Right atrium auricular region (tissue), 2 donors: Measurements from ENCODE around the gene SLC35C1. TPM values are rescaled to one million over a fixed set of nuclear protein-coding genes. Genes with fewer than 3 reads are reported as not detected.

Source experiments
- DNase-seq: peaks from one replicate; pipeline ENCODE4 v3.0.0-alpha.2; 2019; ENCODE audit warnings: low spot score
- H3K27ac ChIP-seq, 2 donors: fragments of 200-600 bp; sonication (generic); 1 replicate in 1 of 2; 2 replicates in 1 of 2; pipeline ENCODE4 v1.5.1; 2016 to 2019
- H3K27me3 ChIP-seq, 2 donors: fragments of 200-600 bp; sonication (generic); one replicate each; pipeline versions ENCODE4 v1.5.1 to v1.6.0; 2017 to 2019
- H3K36me3 ChIP-seq: fragments of 200-600 bp; sonication (generic); one replicate; pipeline ENCODE4 v1.5.1; 2016
- H3K4me1 ChIP-seq, 2 donors: fragments of 200-600 bp; sonication (generic); one replicate each; pipeline versions ENCODE4 v1.5.1 to v1.6.0; 2017 to 2019
- H3K4me3 ChIP-seq, 2 donors: fragments of 200-600 bp; sonication (generic); 1 replicate in 1 of 2; 2 replicates in 1 of 2; pipeline ENCODE4 v1.5.1; 2017 to 2019; ENCODE audit warnings: mild to moderate bottlenecking in 1 of 2, moderate library complexity in 1 of 2
- H3K9me3 ChIP-seq, 2 donors: fragments of 200-600 bp; sonication (generic); one replicate each; pipeline ENCODE4 v1.5.1; 2019
- total RNA-seq, 2 donors: library from RNA; depleted of rRNA; stranded (reverse); fragments of >200 nt; gene quantifications; one replicate each; pipeline ENCODE4 v1.1.0, GENCODE V29; 2016
- TF ChIP-seq, protein P1 (sequence below), 2 donors: fragments of 200-600 bp; sonication (generic); IDR thresholded peaks; one replicate each; pipeline ENCODE4 v1.5.1; 2019; ENCODE audit warnings: antibody characterized with exemption in 2 of 2

The SLC35C1 gene
- total RNA-seq, 2 donors from 2014 or later, result 5.2 to 11.6 TPM

DNA sequence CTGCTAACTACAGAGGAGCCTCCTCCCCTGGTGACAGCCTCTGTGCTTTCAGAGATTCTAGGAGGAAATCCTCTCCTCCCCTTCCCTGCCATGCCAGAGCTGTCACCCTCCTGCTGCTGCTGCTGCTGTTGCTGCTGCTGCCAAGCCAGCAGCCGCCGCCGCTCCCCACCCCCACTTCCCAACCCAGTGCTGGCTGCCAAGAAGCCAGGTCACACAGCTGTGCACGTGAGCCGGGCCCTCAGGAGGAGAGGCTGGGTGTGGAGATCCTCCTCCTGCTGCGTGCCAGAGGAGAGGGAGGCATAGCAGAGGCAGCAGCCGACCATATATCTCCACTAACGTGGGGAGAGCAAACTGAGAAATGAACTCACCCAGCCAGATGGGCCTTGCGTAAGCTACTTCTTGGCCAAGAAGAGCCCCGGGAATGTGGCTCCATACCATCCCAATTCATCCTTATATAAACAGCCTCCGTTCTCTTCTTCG, 54.8 kb downstream of the SLC35C1 start:
- Histone ChIP-seq H3K4me1 (peaks cover 0 to 74% of the 10 kb centered on the region in 2 donors), H3K9me3 (no peaks in the 10 kb centered on the region), H3K27ac (peak overlapping the region; percentile 81 to 88), H3K4me3 (no peak overlapping the region), H3K27me3 (no peaks in the 10 kb centered on the region), H3K36me3 (peaks cover 72% of the 10 kb centered on the region)
- DNase-seq, result peak; percentile 94
- TF ChIP-seq, protein P1, sequence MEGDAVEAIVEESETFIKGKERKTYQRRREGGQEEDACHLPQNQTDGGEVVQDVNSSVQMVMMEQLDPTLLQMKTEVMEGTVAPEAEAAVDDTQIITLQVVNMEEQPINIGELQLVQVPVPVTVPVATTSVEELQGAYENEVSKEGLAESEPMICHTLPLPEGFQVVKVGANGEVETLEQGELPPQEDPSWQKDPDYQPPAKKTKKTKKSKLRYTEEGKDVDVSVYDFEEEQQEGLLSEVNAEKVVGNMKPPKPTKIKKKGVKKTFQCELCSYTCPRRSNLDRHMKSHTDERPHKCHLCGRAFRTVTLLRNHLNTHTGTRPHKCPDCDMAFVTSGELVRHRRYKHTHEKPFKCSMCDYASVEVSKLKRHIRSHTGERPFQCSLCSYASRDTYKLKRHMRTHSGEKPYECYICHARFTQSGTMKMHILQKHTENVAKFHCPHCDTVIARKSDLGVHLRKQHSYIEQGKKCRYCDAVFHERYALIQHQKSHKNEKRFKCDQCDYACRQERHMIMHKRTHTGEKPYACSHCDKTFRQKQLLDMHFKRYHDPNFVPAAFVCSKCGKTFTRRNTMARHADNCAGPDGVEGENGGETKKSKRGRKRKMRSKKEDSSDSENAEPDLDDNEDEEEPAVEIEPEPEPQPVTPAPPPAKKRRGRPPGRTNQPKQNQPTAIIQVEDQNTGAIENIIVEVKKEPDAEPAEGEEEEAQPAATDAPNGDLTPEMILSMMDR (IDR thresholded peaks at IDR 0.05), result no peak

DNA sequence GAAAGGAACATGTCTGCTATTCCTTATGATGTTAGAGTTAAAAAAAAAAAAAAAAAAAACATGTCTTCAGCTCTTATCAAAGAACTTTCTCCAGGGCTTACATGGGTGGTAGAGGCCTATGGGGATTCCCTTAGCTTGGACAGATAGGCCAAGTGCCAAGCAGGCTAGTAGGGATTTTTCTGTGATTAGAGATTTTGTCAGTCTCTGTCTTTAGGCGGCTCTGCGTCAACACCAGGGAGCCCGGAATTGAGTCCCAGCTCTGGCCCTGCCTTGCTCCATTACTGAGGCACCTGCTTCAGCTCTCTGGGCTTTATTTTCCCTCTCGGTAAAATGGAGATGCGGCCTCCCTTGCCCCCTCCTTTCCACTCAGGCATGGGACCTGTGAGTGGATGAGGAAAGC, 55.4 kb downstream of the SLC35C1 start:
- no peak for DNase-seq
- peaks cover 78% of the 10 kb centered on the region for H3K36me3 ChIP-seq
- H3K4me3 ChIP-seq, result no peak overlapping the region
- no peaks in the 10 kb centered on the region for H3K9me3 ChIP-seq
- peak overlapping the region; percentile 81 to 88 for H3K27ac ChIP-seq
- peaks cover 0 to 67% of the 10 kb centered on the region in 2 donors for H3K4me1 ChIP-seq
- H3K27me3 ChIP-seq, result no peaks in the 10 kb centered on the region
- TF ChIP-seq, protein P1 (IDR thresholded peaks at IDR 0.05), result no peak

DNA sequence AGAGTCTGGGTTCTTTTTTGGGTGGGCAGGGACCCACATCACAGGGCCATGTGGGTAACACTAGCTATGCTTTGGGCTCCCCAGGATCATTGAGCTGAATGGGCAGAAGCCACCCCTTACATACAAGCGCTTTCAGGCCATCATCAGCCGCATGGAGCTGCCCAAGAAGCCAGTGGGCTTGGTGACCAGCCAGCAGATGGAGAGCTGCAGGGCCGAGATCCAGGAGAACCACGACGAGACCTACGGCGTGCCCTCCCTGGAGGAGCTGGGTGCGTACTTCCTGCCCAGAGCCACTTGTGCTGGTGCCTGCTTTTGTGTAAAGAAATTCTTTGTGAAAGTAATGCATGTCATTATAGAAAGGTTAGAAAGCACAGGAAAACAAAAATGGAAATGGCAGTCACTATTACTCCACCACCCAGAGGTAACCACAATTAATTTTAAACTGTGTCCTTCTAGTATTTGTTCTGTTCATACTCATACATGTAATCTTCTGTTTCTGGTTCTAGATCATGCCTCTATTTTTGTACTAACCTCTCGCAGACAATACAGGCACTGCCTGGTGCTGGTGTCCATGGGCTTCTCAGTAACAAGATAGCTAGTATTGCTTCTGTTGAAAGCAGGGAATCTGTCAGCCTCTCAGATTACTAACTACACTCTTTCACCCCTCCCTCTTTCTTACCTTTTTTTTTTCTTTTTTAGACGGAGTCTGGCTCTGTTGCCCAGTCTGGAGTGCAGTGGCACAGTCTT, 56.0 kb downstream of the SLC35C1 start:
- no peak overlapping the region for H3K4me3 ChIP-seq
- H3K36me3 ChIP-seq, result peaks cover 82% of the 10 kb centered on the region
- DNase-seq, result no peak
- TF ChIP-seq, protein P1 (IDR thresholded peaks at IDR 0.05), result no peak
- no peaks in the 10 kb centered on the region for H3K27me3 ChIP-seq
- H3K9me3 ChIP-seq, result no peaks in the 10 kb centered on the region
- peak overlapping the region; percentile 81 to 88 for H3K27ac ChIP-seq
- H3K4me1 ChIP-seq, result peaks cover 0 to 61% of the 10 kb centered on the region in 2 donors

Other genes with a start within 250 kb of the SLC35C1 start
- 1 to 10 TPM; 2.7 to 5.4 TPM for gene CHST1, start 139.5 kb upstream of the SLC35C1 start, total RNA-seq
- gene CRY2, start 42.3 kb downstream of the SLC35C1 start, total RNA-seq, result 10 to 100 TPM; 43.0 to 62.9 TPM
- 1 to 10 TPM; 7.3 to 8.9 TPM for gene MAPK8IP1, start 80.5 kb downstream of the SLC35C1 start, total RNA-seq
- gene FREY1, start 102.1 kb downstream of the SLC35C1 start, total RNA-seq, result under 1 TPM; 0.55 to 0.82 TPM
- gene PEX16, start 112.7 kb downstream of the SLC35C1 start, total RNA-seq, result 10 to 100 TPM; 12.9 to 17.4 TPM
- under 1 TPM in 1 of 2 donors, not detected in 1; 0.51 TPM for gene LARGE2, start 117.5 kb downstream of the SLC35C1 start, total RNA-seq